ENCODE results near the gene GRM4.

GRM4 gene

GRCh38 chr6:33984466-33985312, 161.2 kb downstream of the GRM4 start:
- H3K4me3 ChIP-seq (replicated peaks; ENCODE audit: low read depth, low read length) = no peak overlapping the region
- no peak for DNase-seq (ENCODE audit: low read depth)
- TF ChIP-seq CTCF (IDR thresholded peaks at IDR 0.05; ENCODE audit: low read length, missing control alignments) = no peak

GRCh38 chr6:33983721-33984465, 162.0 kb downstream of the GRM4 start:
- DNase-seq (ENCODE audit: low read depth) = no peak
- H3K4me3 ChIP-seq (replicated peaks; ENCODE audit: low read depth, low read length) = no peak overlapping the region
- no peak for TF ChIP-seq CTCF (IDR thresholded peaks at IDR 0.05; ENCODE audit: low read length, missing control alignments)

GRCh38 chr6:33983109-33983716, 162.7 kb downstream of the GRM4 start:
- no peak overlapping the region for H3K4me3 ChIP-seq (replicated peaks; ENCODE audit: low read depth, low read length)
- DNase-seq (ENCODE audit: low read depth) = no peak
- no peak for TF ChIP-seq CTCF (IDR thresholded peaks at IDR 0.05; ENCODE audit: low read length, missing control alignments)

GRCh38 chr6:33981861-33982260, 164.0 kb downstream of the GRM4 start:
- no peak for TF ChIP-seq CTCF (IDR thresholded peaks at IDR 0.05; ENCODE audit: low read length, missing control alignments)
- no peak for DNase-seq (ENCODE audit: low read depth)
- H3K4me3 ChIP-seq (replicated peaks; ENCODE audit: low read depth, low read length) = no peak overlapping the region

DNA sequence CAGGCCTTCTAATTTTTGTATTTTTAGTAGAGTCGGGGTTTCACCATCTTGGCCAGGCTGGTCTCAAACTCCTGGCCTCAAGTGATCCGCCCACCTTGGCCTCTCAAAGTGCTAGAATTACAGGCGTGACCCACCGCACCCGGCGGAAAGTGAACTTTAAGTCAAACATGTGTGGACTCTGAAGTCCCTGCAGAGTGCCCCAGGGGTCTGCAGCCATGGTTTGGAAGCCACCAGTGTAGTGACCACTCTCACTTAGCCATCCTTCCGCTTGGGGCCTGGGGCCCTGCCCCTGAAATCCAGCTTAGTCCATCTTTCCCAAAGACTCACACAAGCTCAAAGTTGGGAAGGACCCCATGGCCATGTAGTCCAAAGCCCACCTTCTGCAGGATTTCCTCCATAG, 164.5 kb downstream of the GRM4 start:
- no peak for TF ChIP-seq CTCF (IDR thresholded peaks at IDR 0.05; ENCODE audit: low read length, missing control alignments)
- no peak for DNase-seq (ENCODE audit: low read depth)
- H3K4me3 ChIP-seq (replicated peaks; ENCODE audit: low read depth, low read length) = no peak overlapping the region

GRCh38 chr6:33980176-33981175, 165.4 kb downstream of the GRM4 start:
- no peak for DNase-seq (ENCODE audit: low read depth)
- no peak overlapping the region for H3K4me3 ChIP-seq (replicated peaks; ENCODE audit: low read depth, low read length)
- TF ChIP-seq CTCF (IDR thresholded peaks at IDR 0.05; ENCODE audit: low read length, missing control alignments) = no peak
